ENCODE measurements around the gene OR5B12. TPM values are rescaled to one million over a fixed set of nuclear protein-coding genes. Genes with fewer than 3 reads are reported as not detected.
"Not testable (repeated sequence)": the region's sequence is repeated elsewhere in the genome, so short reads cannot be mapped to it uniquely, and the experiment has no call there.

Gene OR5B12
- polyA plus RNA-seq, 1 experiment = not detected

DNA sequence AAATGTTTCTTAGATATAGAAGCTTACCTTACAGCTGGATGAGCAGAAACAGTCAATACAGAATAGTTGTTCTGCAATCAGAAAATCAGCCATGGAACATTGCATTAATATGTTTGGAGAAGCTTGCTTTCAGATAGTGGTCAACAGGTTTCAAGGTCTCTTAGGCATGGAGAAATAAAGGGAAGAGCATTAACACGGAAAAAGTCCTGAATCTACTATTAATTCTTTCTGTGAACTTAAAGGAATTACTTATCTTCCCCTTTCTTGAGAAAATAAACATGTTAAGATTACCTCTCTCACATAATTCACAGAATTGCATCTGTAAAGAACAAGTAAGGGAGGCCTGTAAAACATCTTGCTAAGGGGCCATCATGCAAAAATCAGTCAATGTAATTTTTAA lies 35.3 kb downstream of the OR5B12 start, which contains the start of gene OR5B3:
Gene OR5B3, minus strand, starts transcription at position 101 of the 400 bp plus-strand sequence. CDS start 3,465 bp downstream, outside the sequence.
- H3K9me3 ChIP-seq (ENCODE audit: control insufficient read depth, insufficient read depth, low read length) = peaks cover 3% of the 10 kb centered on the region
- H3K27me3 ChIP-seq (ENCODE audit: control insufficient read depth, insufficient read depth, low read length) = no peaks in the 10 kb centered on the region
- POLR2A ChIA-PET = no interaction called here
- H3K4me3 ChIP-seq (ENCODE audit: low read depth, low read length) = no peak within 1 kb of the TSS
- CTCF ChIA-PET = interaction anchor here (0.9 kb wide), 1 partner anchor 107 kb away, joined by 3 read pairs; no protein-coding TSS in a partner anchor
- TF ChIP-seq, protein P1, sequence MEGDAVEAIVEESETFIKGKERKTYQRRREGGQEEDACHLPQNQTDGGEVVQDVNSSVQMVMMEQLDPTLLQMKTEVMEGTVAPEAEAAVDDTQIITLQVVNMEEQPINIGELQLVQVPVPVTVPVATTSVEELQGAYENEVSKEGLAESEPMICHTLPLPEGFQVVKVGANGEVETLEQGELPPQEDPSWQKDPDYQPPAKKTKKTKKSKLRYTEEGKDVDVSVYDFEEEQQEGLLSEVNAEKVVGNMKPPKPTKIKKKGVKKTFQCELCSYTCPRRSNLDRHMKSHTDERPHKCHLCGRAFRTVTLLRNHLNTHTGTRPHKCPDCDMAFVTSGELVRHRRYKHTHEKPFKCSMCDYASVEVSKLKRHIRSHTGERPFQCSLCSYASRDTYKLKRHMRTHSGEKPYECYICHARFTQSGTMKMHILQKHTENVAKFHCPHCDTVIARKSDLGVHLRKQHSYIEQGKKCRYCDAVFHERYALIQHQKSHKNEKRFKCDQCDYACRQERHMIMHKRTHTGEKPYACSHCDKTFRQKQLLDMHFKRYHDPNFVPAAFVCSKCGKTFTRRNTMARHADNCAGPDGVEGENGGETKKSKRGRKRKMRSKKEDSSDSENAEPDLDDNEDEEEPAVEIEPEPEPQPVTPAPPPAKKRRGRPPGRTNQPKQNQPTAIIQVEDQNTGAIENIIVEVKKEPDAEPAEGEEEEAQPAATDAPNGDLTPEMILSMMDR (IDR thresholded peaks at IDR 0.05; ENCODE audit: low read depth, low read length) = no peak
- H3K27ac ChIP-seq (ENCODE audit: low read depth, low read length) = no peak within 1 kb of the TSS
- DNase-seq (ENCODE audit: low read depth, low spot score) = no peak

DNA sequence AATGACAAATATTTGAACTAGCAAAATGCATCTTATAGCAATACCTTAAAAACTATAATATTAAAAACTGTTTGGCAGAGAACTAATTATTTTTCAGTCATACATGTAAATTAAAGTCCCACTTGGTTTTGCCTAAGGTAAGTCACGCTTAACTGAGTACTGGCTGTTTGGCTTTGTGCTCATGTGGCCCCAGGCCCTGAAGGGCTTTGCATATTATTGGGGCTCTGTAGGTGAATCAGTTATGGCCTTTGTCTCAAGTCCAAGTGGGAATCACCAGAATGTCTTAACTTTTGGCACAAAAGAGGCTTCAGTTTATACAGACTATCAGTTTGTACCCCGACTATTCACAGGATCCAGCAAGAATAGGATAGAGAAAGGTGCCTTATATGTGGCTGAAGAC lies 42.4 kb downstream of the OR5B12 start:
- H3K4me3 ChIP-seq (ENCODE audit: low read depth, low read length); H3K27me3 ChIP-seq (ENCODE audit: control insufficient read depth, insufficient read depth, low read length); H3K9me3 ChIP-seq (ENCODE audit: control insufficient read depth, insufficient read depth, low read length); DNase-seq (ENCODE audit: low read depth, low spot score); POLR2A ChIA-PET; CTCF ChIA-PET; H3K27ac ChIP-seq (ENCODE audit: low read depth, low read length): not testable (repeated sequence)

DNA sequence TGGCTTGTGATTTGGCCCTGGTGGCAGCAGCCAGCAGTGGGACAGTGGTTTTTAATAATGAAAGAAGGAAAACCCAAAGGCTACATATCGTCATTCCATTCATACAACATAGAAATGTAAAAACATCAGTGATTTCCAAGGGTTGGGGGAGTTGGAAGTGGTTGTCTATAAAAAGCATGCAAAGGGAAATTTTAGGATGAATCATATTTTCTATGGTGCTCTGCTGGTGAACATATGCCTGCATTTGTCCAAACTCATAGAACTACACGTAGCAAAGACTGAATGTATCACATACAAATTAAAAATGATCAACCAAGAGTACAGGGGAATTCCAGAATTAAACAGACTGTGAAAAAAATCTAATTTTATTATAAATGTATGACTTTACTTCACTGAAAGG lies 46.5 kb downstream of the OR5B12 start:
- ChIA-PET POLR2A (no interaction called here), CTCF (no interaction called here)
- peaks cover 11% of the 10 kb centered on the region for H3K9me3 ChIP-seq (ENCODE audit: control insufficient read depth, insufficient read depth, low read length)
- TF ChIP-seq, protein P1 (IDR thresholded peaks at IDR 0.05; ENCODE audit: low read depth, low read length) = no peak
- DNase-seq (ENCODE audit: low read depth, low spot score) = no peak
- H3K4me3 ChIP-seq (ENCODE audit: low read depth, low read length) = no peak overlapping the region
- no peaks in the 10 kb centered on the region for H3K27me3 ChIP-seq (ENCODE audit: control insufficient read depth, insufficient read depth, low read length)
- peak overlapping the region; percentile 62 for H3K27ac ChIP-seq (ENCODE audit: low read depth, low read length)

DNA sequence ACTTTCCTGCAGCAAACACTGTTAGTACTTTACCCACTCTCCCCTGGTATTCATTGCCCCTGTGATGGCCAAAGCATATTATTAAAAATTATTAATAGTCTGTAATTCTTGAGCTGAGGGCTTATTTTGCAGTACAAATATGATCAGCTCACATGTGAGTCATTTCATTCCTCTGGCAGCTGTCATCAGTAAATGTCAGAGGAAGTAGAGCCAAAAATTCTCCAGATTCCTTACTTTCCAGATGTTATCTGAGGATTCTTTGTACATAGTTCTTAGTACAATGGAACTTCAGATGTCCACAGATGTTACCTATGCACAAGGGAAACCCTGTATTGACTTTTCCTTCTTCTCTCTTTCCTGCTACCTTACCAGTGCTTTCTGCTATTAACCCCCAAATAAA lies 47.8 kb downstream of the OR5B12 start:
- peak; percentile 53 for DNase-seq (ENCODE audit: low read depth, low spot score)
- TF ChIP-seq, protein P1 (IDR thresholded peaks at IDR 0.05; ENCODE audit: low read depth, low read length) = no peak
- Histone ChIP-seq H3K27ac (ENCODE audit: low read depth, low read length) (peak overlapping the region; percentile 40), H3K9me3 (ENCODE audit: control insufficient read depth, insufficient read depth, low read length) (peaks cover 14% of the 10 kb centered on the region), H3K4me3 (ENCODE audit: low read depth, low read length) (no peak overlapping the region), H3K27me3 (ENCODE audit: control insufficient read depth, insufficient read depth, low read length) (no peaks in the 10 kb centered on the region)
- ChIA-PET CTCF (no interaction called here), POLR2A (interaction anchor here (0.9 to 1.2 kb wide), 2 partner anchors 76 to 365 kb away, joined by 4 to 5 read pairs; no protein-coding TSS in a partner anchor)

DNA sequence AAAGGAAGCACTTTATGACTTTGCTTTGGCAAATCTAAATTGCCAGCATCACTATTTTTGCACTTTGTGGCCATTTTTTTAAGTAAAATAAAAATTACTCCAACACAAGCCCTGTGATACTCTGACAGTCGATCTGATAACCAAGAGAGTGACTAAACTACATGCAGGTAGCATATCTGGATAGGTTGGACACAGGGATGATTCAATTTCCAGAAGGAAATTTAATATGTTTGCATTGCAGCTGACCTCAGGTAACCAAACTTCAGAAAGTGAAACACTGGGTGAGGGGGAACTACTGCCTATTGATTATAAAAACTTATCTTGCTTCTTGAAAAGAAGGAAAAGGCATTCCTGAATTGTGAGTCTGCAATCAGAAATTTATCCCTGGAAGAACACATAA lies 49.3 kb downstream of the OR5B12 start:
- no peak overlapping the region for H3K4me3 ChIP-seq (ENCODE audit: low read depth, low read length)
- no peak overlapping the region for H3K27ac ChIP-seq (ENCODE audit: low read depth, low read length)
- DNase-seq (ENCODE audit: low read depth, low spot score) = no peak
- POLR2A ChIA-PET = interaction anchor here (1.2 kb wide), 1 partner anchor 74 kb away, joined by 5 read pairs; no protein-coding TSS in a partner anchor
- peaks cover 14% of the 10 kb centered on the region for H3K9me3 ChIP-seq (ENCODE audit: control insufficient read depth, insufficient read depth, low read length)
- no peaks in the 10 kb centered on the region for H3K27me3 ChIP-seq (ENCODE audit: control insufficient read depth, insufficient read depth, low read length)
- CTCF ChIA-PET = no interaction called here
- TF ChIP-seq, protein P1 (IDR thresholded peaks at IDR 0.05; ENCODE audit: low read depth, low read length) = no peak
